ENCODE results near the gene VCX3A.

The VCX3A gene

DNA sequence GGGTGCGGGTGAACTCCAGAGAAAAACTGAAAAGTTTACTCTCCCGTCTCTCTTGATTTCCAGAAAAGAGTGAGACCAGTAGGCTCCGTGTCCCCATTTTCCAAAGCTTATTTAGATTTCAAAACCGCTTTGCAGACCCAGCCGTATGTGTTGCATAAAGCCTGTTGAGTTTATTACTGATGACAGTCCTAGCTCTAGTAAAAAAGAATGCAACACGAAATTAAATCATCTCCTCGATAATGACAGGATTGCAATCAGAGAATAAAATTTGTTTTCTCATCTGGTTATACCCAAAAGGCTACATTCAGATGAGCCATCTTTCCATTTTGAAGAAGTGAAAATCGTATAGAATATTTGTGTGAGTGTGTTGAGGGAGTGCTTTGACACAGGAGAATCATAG, 16.1 kb upstream of the VCX3A start:
- H3K79me2 ChIP-seq (ENCODE audit: low read length): no peaks in the 10 kb centered on the region
- no peak overlapping the region for H3K27ac ChIP-seq (ENCODE audit: low read length)
- H3K4me3 ChIP-seq (ENCODE audit: low read length): no peak overlapping the region
- no peaks in the 10 kb centered on the region for H3K9me3 ChIP-seq (ENCODE audit: insufficient read depth, low read length)
- no peak overlapping the region for H2AFZ ChIP-seq (ENCODE audit: low read depth, low read length)
- H3K4me1 ChIP-seq (ENCODE audit: low read length): no peaks in the 10 kb centered on the region
- no peak overlapping the region for H3K4me2 ChIP-seq (ENCODE audit: low read length)
- TF ChIP-seq EZH2phosphoT487 (IDR thresholded peaks at IDR 0.05; ENCODE audit: low read depth): no peak
- TF ChIP-seq, protein P1, sequence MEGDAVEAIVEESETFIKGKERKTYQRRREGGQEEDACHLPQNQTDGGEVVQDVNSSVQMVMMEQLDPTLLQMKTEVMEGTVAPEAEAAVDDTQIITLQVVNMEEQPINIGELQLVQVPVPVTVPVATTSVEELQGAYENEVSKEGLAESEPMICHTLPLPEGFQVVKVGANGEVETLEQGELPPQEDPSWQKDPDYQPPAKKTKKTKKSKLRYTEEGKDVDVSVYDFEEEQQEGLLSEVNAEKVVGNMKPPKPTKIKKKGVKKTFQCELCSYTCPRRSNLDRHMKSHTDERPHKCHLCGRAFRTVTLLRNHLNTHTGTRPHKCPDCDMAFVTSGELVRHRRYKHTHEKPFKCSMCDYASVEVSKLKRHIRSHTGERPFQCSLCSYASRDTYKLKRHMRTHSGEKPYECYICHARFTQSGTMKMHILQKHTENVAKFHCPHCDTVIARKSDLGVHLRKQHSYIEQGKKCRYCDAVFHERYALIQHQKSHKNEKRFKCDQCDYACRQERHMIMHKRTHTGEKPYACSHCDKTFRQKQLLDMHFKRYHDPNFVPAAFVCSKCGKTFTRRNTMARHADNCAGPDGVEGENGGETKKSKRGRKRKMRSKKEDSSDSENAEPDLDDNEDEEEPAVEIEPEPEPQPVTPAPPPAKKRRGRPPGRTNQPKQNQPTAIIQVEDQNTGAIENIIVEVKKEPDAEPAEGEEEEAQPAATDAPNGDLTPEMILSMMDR (IDR thresholded peaks at IDR 0.05; ENCODE audit: low read depth, low read length): no peak
- H3K27me3 ChIP-seq (ENCODE audit: low read depth, low read length): no peaks in the 10 kb centered on the region
- H3K9ac ChIP-seq (ENCODE audit: low read length): no peak overlapping the region
- no peaks in the 10 kb centered on the region for H4K20me1 ChIP-seq (ENCODE audit: insufficient read depth, low read length)
- no peaks in the 10 kb centered on the region for H3K36me3 ChIP-seq (replicated peaks; ENCODE audit: low read depth, low read length)

DNA sequence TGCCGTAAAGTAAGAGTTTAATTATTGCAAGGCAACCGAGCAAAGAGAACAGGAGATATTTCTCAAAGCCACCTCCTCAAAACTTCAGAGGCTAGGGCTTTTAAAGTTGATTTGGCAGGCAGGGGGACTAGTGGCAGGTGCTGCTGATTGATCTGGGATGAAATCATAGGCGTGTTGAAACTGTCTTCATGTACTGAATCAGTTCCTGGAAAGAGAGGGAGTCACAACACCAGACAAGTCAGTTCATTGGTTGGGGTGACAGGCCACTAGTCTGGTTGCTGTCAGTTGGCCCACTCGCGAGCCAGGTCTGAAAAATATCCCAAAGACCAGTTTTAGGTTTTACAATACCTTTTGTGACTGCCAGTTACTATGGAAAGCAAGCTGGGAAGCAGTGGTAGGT, 10.8 kb upstream of the VCX3A start:
- Histone ChIP-seq H3K27ac (ENCODE audit: low read length) (no peak overlapping the region), H3K9ac (ENCODE audit: low read length) (no peak overlapping the region), H3K4me1 (ENCODE audit: low read length) (no peaks in the 10 kb centered on the region), H3K4me2 (ENCODE audit: low read length) (no peak overlapping the region), H3K9me3 (ENCODE audit: insufficient read depth, low read length) (no peaks in the 10 kb centered on the region), H3K36me3 (replicated peaks; ENCODE audit: low read depth, low read length) (no peaks in the 10 kb centered on the region), H4K20me1 (ENCODE audit: insufficient read depth, low read length) (no peaks in the 10 kb centered on the region), H3K27me3 (ENCODE audit: low read depth, low read length) (no peaks in the 10 kb centered on the region), H3K79me2 (ENCODE audit: low read length) (no peaks in the 10 kb centered on the region), H3K4me3 (ENCODE audit: low read length) (no peak overlapping the region), H2AFZ (ENCODE audit: low read depth, low read length) (no peak overlapping the region)
- TF ChIP-seq, protein P1 (IDR thresholded peaks at IDR 0.05; ENCODE audit: low read depth, low read length): no peak
- no peak for TF ChIP-seq EZH2phosphoT487 (IDR thresholded peaks at IDR 0.05; ENCODE audit: low read depth)

DNA sequence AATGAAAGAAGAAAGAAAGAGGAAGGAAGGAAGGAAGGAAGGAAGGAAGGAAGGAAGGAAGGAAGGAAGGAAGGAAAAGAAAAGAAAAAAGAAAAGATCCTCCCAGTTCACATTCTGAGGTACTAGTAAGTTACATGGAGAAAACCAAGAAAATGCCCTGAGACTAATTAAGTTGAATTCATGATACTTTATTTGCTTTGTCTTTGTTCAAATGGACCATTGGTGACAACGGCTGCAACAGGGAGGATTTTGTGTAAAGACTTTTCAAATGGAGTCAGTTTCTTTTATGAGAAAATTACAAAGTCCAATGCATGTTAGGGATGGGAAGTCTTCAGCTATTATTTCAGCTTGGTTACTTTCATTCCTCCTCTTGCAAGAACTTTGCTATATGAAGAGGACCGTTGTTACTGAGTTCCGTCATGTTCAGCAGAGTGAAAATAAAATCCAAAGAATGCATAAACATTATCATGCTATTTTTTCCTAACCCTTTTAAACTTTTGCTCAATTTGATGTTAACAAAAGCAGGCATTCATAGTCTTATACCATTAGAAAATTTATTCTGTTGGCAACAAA, 8.3 kb downstream of the VCX3A start:
- no peaks in the 10 kb centered on the region for H3K79me2 ChIP-seq (ENCODE audit: low read length)
- no peak overlapping the region for H3K4me2 ChIP-seq (ENCODE audit: low read length)
- TF ChIP-seq, protein P1 (IDR thresholded peaks at IDR 0.05; ENCODE audit: low read depth, low read length): no peak
- no peak for TF ChIP-seq EZH2phosphoT487 (IDR thresholded peaks at IDR 0.05; ENCODE audit: low read depth)
- no peak overlapping the region for H3K9ac ChIP-seq (ENCODE audit: low read length)
- no peaks in the 10 kb centered on the region for H3K9me3 ChIP-seq (ENCODE audit: insufficient read depth, low read length)
- no peaks in the 10 kb centered on the region for H3K27me3 ChIP-seq (ENCODE audit: low read depth, low read length)
- no peak overlapping the region for H3K27ac ChIP-seq (ENCODE audit: low read length)
- no peaks in the 10 kb centered on the region for H4K20me1 ChIP-seq (ENCODE audit: insufficient read depth, low read length)
- no peak overlapping the region for H3K4me3 ChIP-seq (ENCODE audit: low read length)
- no peak overlapping the region for H2AFZ ChIP-seq (ENCODE audit: low read depth, low read length)
- no peaks in the 10 kb centered on the region for H3K36me3 ChIP-seq (replicated peaks; ENCODE audit: low read depth, low read length)
- no peaks in the 10 kb centered on the region for H3K4me1 ChIP-seq (ENCODE audit: low read length)

DNA sequence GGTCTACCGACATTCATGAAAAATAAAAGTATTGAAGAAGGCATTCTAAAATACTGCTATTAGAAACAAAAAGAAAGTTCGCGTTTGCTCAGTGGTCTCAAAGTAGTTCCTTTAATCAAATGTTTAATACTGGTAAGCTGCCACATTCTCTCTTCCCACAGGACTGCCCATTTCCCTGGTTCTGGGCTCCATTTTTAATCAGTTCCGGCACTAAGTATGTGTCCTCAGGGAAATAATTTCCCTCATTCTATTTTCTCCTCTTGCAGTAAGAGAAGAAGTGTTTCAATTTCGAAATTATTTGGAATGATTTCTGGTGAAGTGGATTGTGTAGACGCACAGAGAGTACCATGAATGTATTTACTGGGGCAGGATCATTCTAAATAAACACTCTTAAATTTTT, 17.5 kb downstream of the VCX3A start:
- Histone ChIP-seq H3K4me1 (ENCODE audit: low read length) (no peaks in the 10 kb centered on the region), H3K4me2 (ENCODE audit: low read length) (no peak overlapping the region), H3K4me3 (ENCODE audit: low read length) (no peak overlapping the region), H3K27ac (ENCODE audit: low read length) (no peak overlapping the region), H3K79me2 (ENCODE audit: low read length) (no peaks in the 10 kb centered on the region), H2AFZ (ENCODE audit: low read depth, low read length) (no peak overlapping the region), H3K36me3 (replicated peaks; ENCODE audit: low read depth, low read length) (no peaks in the 10 kb centered on the region), H4K20me1 (ENCODE audit: insufficient read depth, low read length) (no peaks in the 10 kb centered on the region), H3K9ac (ENCODE audit: low read length) (no peak overlapping the region), H3K27me3 (ENCODE audit: low read depth, low read length) (no peaks in the 10 kb centered on the region), H3K9me3 (ENCODE audit: insufficient read depth, low read length) (no peaks in the 10 kb centered on the region)
- TF ChIP-seq, protein P1 (IDR thresholded peaks at IDR 0.05; ENCODE audit: low read depth, low read length): no peak
